ENCODE data around the gene ASB8. TPM values are rescaled to one million over a fixed set of nuclear protein-coding genes. Genes with fewer than 3 reads are reported as not detected.
"Not testable (repeated sequence)": the region's sequence is repeated elsewhere in the genome, so short reads cannot be mapped to it uniquely, and the experiment has no call there.

The ASB8 gene
- total and polyA plus RNA-seq, 3 experiments from 2014 or later, result 32.5 to 81.8 (median 38.1) TPM

DNA sequence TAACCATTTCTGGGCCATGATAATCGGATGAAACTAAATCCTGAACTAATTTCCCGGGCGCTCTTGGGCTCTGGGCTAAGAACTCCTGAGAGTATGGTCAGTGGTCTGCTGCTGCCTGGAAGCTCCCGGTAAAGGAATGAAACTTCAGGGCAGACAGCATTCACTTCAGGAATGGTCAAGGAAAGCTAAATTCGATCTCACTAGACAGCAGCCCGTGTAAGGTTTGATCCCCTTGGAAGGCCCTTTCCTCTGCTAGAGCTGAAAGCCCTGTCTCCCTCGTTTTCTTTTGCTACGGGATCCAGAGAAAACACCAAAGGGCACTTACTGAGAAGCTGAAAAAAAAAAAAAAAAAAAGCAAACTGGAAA lies 680 bp downstream of the ASB8 start:
- H3K4me1 Mint-ChIP-seq, result peaks cover 31 to 55% (median 41%) of the 10 kb centered on the region in 3 donors
- Histone ChIP-seq H3K27me3 (ENCODE audit: insufficient read depth, low read length, poor library complexity, severe bottlenecking) (no peaks in the 10 kb centered on the region), H3K36me3 (ENCODE audit: insufficient read depth, low read length) (peaks cover 16% of the 10 kb centered on the region), H3K9me3 (ENCODE audit: low read length) (no peaks in the 10 kb centered on the region), H3K27ac (ENCODE audit: low read depth, low read length) (peak overlapping the region; percentile 88), H3K4me3 (ENCODE audit: low read length) (peak overlapping the region; percentile 96), H3K4me1 (ENCODE audit: insufficient read depth, low read length) (peaks cover 20% of the 10 kb centered on the region)
- peak overlapping the region; percentile 95 to 99 (median 98) for H3K4me3 Mint-ChIP-seq
- no peaks in the 10 kb centered on the region for H3K9me3 Mint-ChIP-seq
- POLR2A ChIA-PET, result interaction anchor here (0.6 to 1.9 kb wide), 4 partner anchors 28 to 251 kb away, joined by 5 to 17 read pairs (median 11); partner anchors contain the start of gene SENP1
- H3K36me3 Mint-ChIP-seq, result peaks cover 0 to 34% (median 8%) of the 10 kb centered on the region in 3 donors
- DNase-seq, result no peak
- H3K27me3 Mint-ChIP-seq, result peaks cover 0 to 2% of the 10 kb centered on the region in 2 donors
- H3K27ac Mint-ChIP-seq, result peak overlapping the region; percentile 91 to 99 (median 98)
- CTCF ChIA-PET, result interaction anchor here (0.7 to 2.1 kb wide), 8 partner anchors 9 to 463 kb away, joined by 3 to 11 read pairs (median 6); partner anchors contain the start of gene TMEM106C

DNA sequence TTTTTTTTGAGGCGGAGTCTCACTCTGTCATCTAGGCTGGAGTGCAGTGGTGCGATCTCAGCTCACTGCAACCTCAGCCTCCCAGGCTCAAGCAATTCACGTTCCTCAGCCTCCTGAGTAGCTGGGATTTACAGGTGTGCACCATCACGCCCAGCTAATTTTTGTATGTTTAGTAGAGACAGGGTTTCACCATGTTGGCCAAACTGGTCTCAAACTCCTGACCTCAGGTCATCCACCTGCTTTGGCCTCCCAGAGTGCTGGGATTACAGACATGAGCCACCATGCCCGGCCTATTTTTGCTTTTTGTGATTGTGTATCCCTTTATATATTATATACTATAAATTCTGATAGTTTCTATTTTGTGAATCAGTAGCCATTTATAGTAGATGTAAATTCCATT lies 1.5 kb downstream of the ASB8 start:
- DNase-seq; H3K27ac ChIP-seq (ENCODE audit: low read depth, low read length); H3K9me3 ChIP-seq (ENCODE audit: low read length); H3K27me3 ChIP-seq (ENCODE audit: insufficient read depth, low read length, poor library complexity, severe bottlenecking); H3K4me3 ChIP-seq (ENCODE audit: low read length); H3K27me3 Mint-ChIP-seq; POLR2A ChIA-PET; H3K9me3 Mint-ChIP-seq: not testable (repeated sequence)
- CTCF ChIA-PET, result interaction anchor here (1.2 to 1.5 kb wide), 2 partner anchors 10 to 14 kb away, joined by 4 read pairs; no protein-coding TSS in a partner anchor
- peaks cover 25% of the 10 kb centered on the region for H3K36me3 ChIP-seq (ENCODE audit: insufficient read depth, low read length)
- Mint-ChIP-seq H3K27ac (peak overlapping the region in 4 of 8 donors; percentile 73 to 99 (median 92)), H3K36me3 (peaks cover 0 to 43% (median 8%) of the 10 kb centered on the region in 3 donors), H3K4me3 (peak overlapping the region in 6 of 7 donors; percentile 79 to 99 (median 98)), H3K4me1 (peaks cover 31 to 55% (median 43%) of the 10 kb centered on the region in 3 donors)
- H3K4me1 ChIP-seq (ENCODE audit: insufficient read depth, low read length), result peaks cover 20% of the 10 kb centered on the region

DNA sequence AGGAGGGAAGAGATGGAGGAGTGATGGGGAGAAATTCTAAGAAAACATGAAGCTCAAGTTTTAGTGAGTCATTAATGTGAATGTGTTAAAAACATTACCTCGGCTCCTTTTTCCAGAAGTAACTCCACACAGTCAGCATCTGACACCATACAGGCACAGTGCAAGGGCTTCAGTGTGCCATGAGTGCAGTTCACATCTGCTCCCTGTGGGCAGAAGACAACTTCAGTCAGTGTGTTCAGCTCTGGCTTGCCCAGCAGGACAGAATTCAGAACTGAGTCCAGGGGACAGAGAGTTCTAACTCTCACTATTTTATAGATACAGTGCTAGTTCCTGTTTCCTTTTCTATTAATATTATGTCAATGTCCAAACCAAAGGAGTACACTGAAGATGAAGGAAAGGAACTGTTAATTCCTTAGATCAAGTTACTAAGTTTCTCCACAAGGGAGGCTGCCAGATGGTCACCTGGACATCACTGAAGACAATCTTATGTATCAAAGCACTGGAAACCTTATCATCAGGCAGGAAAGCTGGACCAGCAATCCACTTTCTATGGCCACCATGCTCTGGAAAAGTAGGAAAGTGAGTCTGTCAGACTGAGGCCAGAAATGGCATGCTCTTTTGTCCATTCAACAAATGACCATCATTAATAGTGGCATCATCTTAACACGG lies 6.1 kb downstream of the ASB8 start:
- H3K27ac Mint-ChIP-seq, result no peak overlapping the region
- H3K4me3 Mint-ChIP-seq, result no peak overlapping the region
- Histone ChIP-seq H3K4me3 (ENCODE audit: low read length) (no peak overlapping the region), H3K27me3 (ENCODE audit: insufficient read depth, low read length, poor library complexity, severe bottlenecking) (no peaks in the 10 kb centered on the region), H3K27ac (ENCODE audit: low read depth, low read length) (no peak overlapping the region), H3K4me1 (ENCODE audit: insufficient read depth, low read length) (peaks cover 2% of the 10 kb centered on the region), H3K9me3 (ENCODE audit: low read length) (no peaks in the 10 kb centered on the region), H3K36me3 (ENCODE audit: insufficient read depth, low read length) (peaks cover 58% of the 10 kb centered on the region)
- DNase-seq, result no peak
- peaks cover 0 to 75% (median 15%) of the 10 kb centered on the region in 3 donors for H3K36me3 Mint-ChIP-seq
- ChIA-PET CTCF (no interaction called here), POLR2A (no interaction called here)
- no peaks in the 10 kb centered on the region for H3K9me3 Mint-ChIP-seq
- no peaks in the 10 kb centered on the region for H3K27me3 Mint-ChIP-seq
- peaks cover 14 to 30% (median 25%) of the 10 kb centered on the region in 3 donors for H3K4me1 Mint-ChIP-seq

DNA sequence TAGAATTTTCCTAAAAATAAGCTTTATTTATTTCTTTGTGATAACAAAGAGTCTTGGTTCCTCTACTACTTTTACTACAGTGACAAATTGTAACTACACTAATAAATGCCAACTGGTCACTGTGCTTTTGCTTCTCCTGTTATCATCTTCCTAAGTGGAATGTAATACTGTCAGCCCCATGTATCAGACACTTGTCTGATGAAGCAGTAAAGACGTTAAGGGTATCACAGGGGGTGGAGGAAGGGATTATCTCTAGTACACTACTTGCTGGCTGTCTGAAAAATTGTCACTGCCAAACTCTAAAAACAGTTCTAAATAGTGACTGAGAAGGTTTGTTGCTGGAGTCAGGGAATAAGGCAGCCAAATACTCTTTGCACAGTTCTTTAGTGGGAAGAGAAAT lies 11.3 kb downstream of the ASB8 start:
- ChIA-PET POLR2A (no interaction called here), CTCF (interaction anchor here (0.9 to 1.3 kb wide), 2 partner anchors 9 to 11 kb away, joined by 4 to 6 read pairs; partner anchors contain the start of gene ASB8)
- Histone ChIP-seq H3K4me3 (ENCODE audit: low read length) (no peak overlapping the region), H3K9me3 (ENCODE audit: low read length) (no peaks in the 10 kb centered on the region), H3K27me3 (ENCODE audit: insufficient read depth, low read length, poor library complexity, severe bottlenecking) (no peaks in the 10 kb centered on the region), H3K4me1 (ENCODE audit: insufficient read depth, low read length) (no peaks in the 10 kb centered on the region), H3K27ac (ENCODE audit: low read depth, low read length) (no peak overlapping the region), H3K36me3 (ENCODE audit: insufficient read depth, low read length) (peaks cover 37% of the 10 kb centered on the region)
- Mint-ChIP-seq H3K27me3 (no peaks in the 10 kb centered on the region), H3K4me3 (no peak overlapping the region), H3K36me3 (peaks cover 0 to 90% (median 13%) of the 10 kb centered on the region in 3 donors), H3K27ac (peak overlapping the region in 1 of 8 donors; percentile 7), H3K4me1 (peaks cover 0 to 9% (median 3%) of the 10 kb centered on the region in 3 donors), H3K9me3 (no peaks in the 10 kb centered on the region)
- DNase-seq, result no peak

DNA sequence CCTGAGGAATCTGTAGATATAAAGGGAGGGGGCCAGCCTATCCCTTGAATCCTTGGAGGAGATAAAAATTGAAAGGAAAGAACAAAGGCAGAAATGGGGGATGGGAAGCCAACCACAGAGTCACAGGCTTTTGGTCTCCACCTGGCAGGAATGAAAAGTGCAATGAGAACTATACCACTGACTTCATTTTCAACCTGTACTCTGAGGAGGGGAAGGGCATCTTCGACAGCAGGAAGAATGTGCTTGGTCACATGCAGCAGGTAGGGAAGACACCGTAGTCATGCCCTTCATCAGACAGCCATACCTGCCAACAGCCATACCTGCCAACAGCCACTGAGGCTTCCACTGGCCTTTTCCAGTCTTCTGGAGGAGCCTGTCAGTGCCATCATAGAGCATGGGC lies 13.4 kb downstream of the ASB8 start:
- peaks cover 17% of the 10 kb centered on the region for H3K36me3 ChIP-seq (ENCODE audit: insufficient read depth, low read length)
- no peak overlapping the region for H3K4me3 ChIP-seq (ENCODE audit: low read length)
- no peak overlapping the region for H3K4me3 Mint-ChIP-seq
- POLR2A ChIA-PET, result interaction anchor here (1.5 kb wide), 1 partner anchor 14 kb away, joined by 3 read pairs; no protein-coding TSS in a partner anchor
- peaks cover 0 to 80% (median 12%) of the 10 kb centered on the region in 3 donors for H3K36me3 Mint-ChIP-seq
- H3K9me3 Mint-ChIP-seq, result no peaks in the 10 kb centered on the region
- no peaks in the 10 kb centered on the region for H3K27me3 ChIP-seq (ENCODE audit: insufficient read depth, low read length, poor library complexity, severe bottlenecking)
- CTCF ChIA-PET, result interaction anchor here (1.2 kb wide), 1 partner anchor 39 kb away, joined by 3 read pairs; the partner anchor contains the start of gene CCDC184
- H3K27me3 Mint-ChIP-seq, result no peaks in the 10 kb centered on the region
- H3K9me3 ChIP-seq (ENCODE audit: low read length), result no peaks in the 10 kb centered on the region
- H3K4me1 Mint-ChIP-seq, result peaks cover 0 to 4% (median under 1%) of the 10 kb centered on the region in 3 donors
- no peak overlapping the region for H3K27ac ChIP-seq (ENCODE audit: low read depth, low read length)
- H3K4me1 ChIP-seq (ENCODE audit: insufficient read depth, low read length), result no peaks in the 10 kb centered on the region
- no peak for DNase-seq
- H3K27ac Mint-ChIP-seq, result peak overlapping the region in 1 of 8 donors; percentile 52

DNA sequence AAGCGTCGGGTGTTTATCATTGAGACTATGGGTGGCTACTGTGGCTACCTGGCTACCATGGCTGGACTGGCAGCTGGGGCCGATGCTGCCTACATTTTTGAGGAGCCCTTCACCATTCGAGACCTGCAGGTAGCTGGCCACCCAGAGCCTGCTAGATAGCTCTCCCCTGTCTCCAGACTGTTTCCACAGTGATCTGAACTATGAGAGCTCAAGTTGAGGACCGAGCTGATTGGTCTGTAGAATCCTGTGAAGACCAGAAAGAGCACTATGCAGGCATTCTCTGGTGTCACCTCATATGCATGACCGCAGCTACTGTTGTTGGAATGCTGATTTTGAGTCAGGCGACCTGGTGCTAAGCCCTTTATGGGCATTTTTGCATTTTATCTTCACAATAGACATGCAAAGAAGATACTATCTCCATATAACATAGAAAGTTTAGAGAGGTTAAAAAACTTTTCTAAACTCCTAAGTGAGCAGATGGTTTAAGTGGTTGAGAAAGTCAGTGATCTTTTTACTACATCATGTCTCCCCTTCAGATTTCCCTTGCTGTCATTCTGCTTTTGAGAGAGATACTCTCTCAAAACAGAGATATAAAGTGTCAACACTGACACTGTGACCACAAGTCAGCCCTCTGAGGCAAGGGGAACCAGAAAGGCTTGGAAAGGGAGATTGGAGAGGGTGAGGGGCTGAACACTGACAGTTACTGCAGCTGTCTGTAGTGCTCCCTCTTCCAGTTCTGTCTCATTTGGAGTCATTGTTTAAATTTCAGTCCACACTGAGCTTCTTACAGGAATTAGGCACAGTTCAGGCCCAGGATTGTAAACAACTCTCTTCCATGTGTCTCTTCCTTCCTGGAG lies 14.3 kb downstream of the ASB8 start:
- Mint-ChIP-seq H3K27ac (peak overlapping the region in 1 of 8 donors; percentile 23), H3K27me3 (no peaks in the 10 kb centered on the region), H3K36me3 (peaks cover 0 to 73% (median 10%) of the 10 kb centered on the region in 3 donors), H3K9me3 (no peaks in the 10 kb centered on the region), H3K4me1 (peaks cover 0 to 4% (median 0%) of the 10 kb centered on the region in 3 donors), H3K4me3 (no peak overlapping the region)
- Histone ChIP-seq H3K4me1 (ENCODE audit: insufficient read depth, low read length) (no peaks in the 10 kb centered on the region), H3K27me3 (ENCODE audit: insufficient read depth, low read length, poor library complexity, severe bottlenecking) (no peaks in the 10 kb centered on the region), H3K9me3 (ENCODE audit: low read length) (no peaks in the 10 kb centered on the region), H3K27ac (ENCODE audit: low read depth, low read length) (no peak overlapping the region), H3K36me3 (ENCODE audit: insufficient read depth, low read length) (peaks cover 15% of the 10 kb centered on the region), H3K4me3 (ENCODE audit: low read length) (no peak overlapping the region)
- no peak for DNase-seq
- ChIA-PET CTCF (interaction anchor here (1.1 to 1.5 kb wide), 3 partner anchors 14 to 40 kb away, joined by 3 to 4 read pairs (median 4); partner anchors contain the start of genes ASB8 and CCDC184), POLR2A (no interaction called here)

DNA sequence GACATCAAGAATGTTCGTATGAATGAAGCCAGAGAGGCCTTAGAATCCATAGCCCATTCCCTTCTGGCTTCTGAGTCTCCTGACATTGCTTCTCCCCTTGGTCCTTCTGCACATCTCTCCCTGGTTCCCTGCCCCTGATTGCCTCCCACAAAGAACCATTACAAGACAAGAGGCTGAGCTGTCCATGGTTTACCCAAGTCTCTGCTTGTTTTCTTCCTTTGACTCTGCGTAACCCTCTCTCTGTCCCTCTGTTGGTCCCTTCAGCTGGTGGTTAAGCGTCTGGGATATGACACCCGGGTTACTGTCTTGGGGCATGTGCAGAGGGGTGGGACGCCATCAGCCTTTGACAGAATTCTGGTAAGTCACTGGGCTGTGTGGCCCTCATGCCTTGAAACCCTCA lies 22.3 kb downstream of the ASB8 start:
- no peak overlapping the region for H3K4me3 Mint-ChIP-seq
- DNase-seq, result no peak
- H3K27ac ChIP-seq (ENCODE audit: low read depth, low read length), result no peak overlapping the region
- ChIA-PET CTCF (no interaction called here), POLR2A (no interaction called here)
- H3K27me3 ChIP-seq (ENCODE audit: insufficient read depth, low read length, poor library complexity, severe bottlenecking), result no peaks in the 10 kb centered on the region
- no peaks in the 10 kb centered on the region for H3K36me3 ChIP-seq (ENCODE audit: insufficient read depth, low read length)
- H3K36me3 Mint-ChIP-seq, result peaks cover 4 to 59% (median 21%) of the 10 kb centered on the region in 3 donors
- no peaks in the 10 kb centered on the region for H3K27me3 Mint-ChIP-seq
- no peaks in the 10 kb centered on the region for H3K4me1 ChIP-seq (ENCODE audit: insufficient read depth, low read length)
- H3K4me1 Mint-ChIP-seq, result no peaks in the 10 kb centered on the region
- no peaks in the 10 kb centered on the region for H3K9me3 Mint-ChIP-seq
- H3K4me3 ChIP-seq (ENCODE audit: low read length), result no peak overlapping the region
- H3K9me3 ChIP-seq (ENCODE audit: low read length), result no peaks in the 10 kb centered on the region
- no peak overlapping the region for H3K27ac Mint-ChIP-seq

Data from CD8-positive, alpha-beta memory T cell (primary cell).